H9 (cell line): ENCODE measurements around the gene SELL. TPM values are rescaled to one million over a fixed set of nuclear protein-coding genes. Genes with fewer than 3 reads are reported as not detected.

Experiments
- DNase-seq: peaks from one replicate; pipeline ENCODE4 v3.0.0-alpha.2; 2017
- H2AFZ ChIP-seq: one replicate; pipeline ENCODE4 v1.6.1; 2013; ENCODE audit warnings: mild to moderate bottlenecking, low read length, control low read depth, moderate library complexity
- H2AK5ac ChIP-seq: 2 replicates; pipeline ENCODE4 v1.6.1; 2013; ENCODE audit warnings: low read length, control low read depth, mixed read lengths; ENCODE audit not compliant: insufficient read length
- H2BK120ac ChIP-seq: one replicate; pipeline ENCODE4 v1.6.1; 2013; ENCODE audit warnings: low read depth, mild to moderate bottlenecking, low read length, control low read depth, inconsistent platforms; ENCODE audit not compliant: poor library complexity, severe bottlenecking
- H2BK12ac ChIP-seq: 2 replicates; pipeline ENCODE4 v1.6.1; 2013; ENCODE audit warnings: low read length, control low read depth, mixed read lengths, low read depth; ENCODE audit not compliant: insufficient read length
- H2BK15ac ChIP-seq: 2 replicates; pipeline ENCODE4 v1.6.1; 2013; ENCODE audit warnings: low read depth, low read length, control low read depth
- H2BK20ac ChIP-seq: one replicate; pipeline ENCODE4 v1.6.1; 2013; ENCODE audit warnings: low read depth, mild to moderate bottlenecking, low read length, control low read depth, inconsistent platforms; ENCODE audit not compliant: poor library complexity, severe bottlenecking
- H2BK5ac ChIP-seq: 2 replicates; pipeline ENCODE4 v1.6.1; 2013; ENCODE audit warnings: low read length, control low read depth, mixed read lengths; ENCODE audit not compliant: insufficient read length
- H3K14ac ChIP-seq: 2 replicates; pipeline ENCODE4 v1.6.1; 2013; ENCODE audit warnings: low read length, control low read depth; ENCODE audit not compliant: insufficient read depth
- H3K18ac ChIP-seq: 2 replicates; pipeline ENCODE4 v1.6.1; 2013; ENCODE audit warnings: low read depth, mild to moderate bottlenecking, mixed read lengths, low read length, control low read depth; ENCODE audit not compliant: insufficient read length
- H3K23ac ChIP-seq: 2 replicates; pipeline ENCODE4 v1.6.1; 2013; ENCODE audit warnings: low read length, control low read depth, mixed read lengths, low read depth; ENCODE audit not compliant: insufficient read length
- H3K23me2 ChIP-seq: 2 replicates; pipeline ENCODE4 v1.6.1; 2013; ENCODE audit warnings: low read depth, mild to moderate bottlenecking, mixed read lengths, low read length, control low read depth; ENCODE audit not compliant: insufficient read length, poor library complexity, severe bottlenecking
- H3K27ac ChIP-seq: 2 replicates; pipeline ENCODE4 v1.5.1; 2013; ENCODE audit warnings: low read length, control low read depth, mixed read lengths, low read depth; ENCODE audit not compliant: insufficient read length
- H3K27me3 ChIP-seq: 2 replicates; pipeline ENCODE4 v1.6.1; 2013; ENCODE audit warnings: low read length, control low read depth, inconsistent platforms; ENCODE audit not compliant: insufficient read depth
- H3K4ac ChIP-seq: 2 replicates; pipeline ENCODE4 v1.6.1; 2013; ENCODE audit warnings: low read depth, mild to moderate bottlenecking, control low read depth, inconsistent platforms, low read length, moderate library complexity
- H3K4me1 ChIP-seq: 2 replicates; pipeline ENCODE4 v1.6.1; 2013; ENCODE audit warnings: low read length, control low read depth, inconsistent platforms; ENCODE audit not compliant: insufficient read depth
- H3K4me2 ChIP-seq: 2 replicates; pipeline ENCODE4 v1.6.1; 2013; ENCODE audit warnings: low read length, control low read depth, mixed read lengths; ENCODE audit not compliant: insufficient read length, insufficient read depth
- H3K56ac ChIP-seq: 2 replicates; pipeline ENCODE4 v1.6.1; 2013; ENCODE audit warnings: low read depth, mild to moderate bottlenecking, mixed read lengths, low read length, control low read depth; ENCODE audit not compliant: insufficient read length
- H3K79me1 ChIP-seq: 2 replicates; pipeline ENCODE4 v1.6.1; 2013; ENCODE audit warnings: low read depth, mild to moderate bottlenecking, moderate library complexity, low read length, control low read depth, inconsistent platforms; ENCODE audit not compliant: insufficient read depth, poor library complexity, severe bottlenecking
- H3K79me2 ChIP-seq: 2 replicates; pipeline ENCODE4 v1.6.1; 2013; ENCODE audit warnings: low read length, control low read depth, inconsistent platforms; ENCODE audit not compliant: insufficient read depth
- H3K9ac ChIP-seq: 2 replicates; pipeline ENCODE4 v1.6.1; 2013; ENCODE audit warnings: low read length, control low read depth, mixed read lengths; ENCODE audit not compliant: insufficient read length; ENCODE audit errors: extremely low read depth
- H3K9me3 ChIP-seq: one replicate; pipeline ENCODE4 v1.6.1; 2013; ENCODE audit warnings: low read depth, low read length, inconsistent platforms; ENCODE audit not compliant: control insufficient read depth
- H3T11ph ChIP-seq: one replicate; pipeline ENCODE4 v1.6.1; 2013; ENCODE audit warnings: mild to moderate bottlenecking, low read length, control low read depth, inconsistent platforms
- H4K20me1 ChIP-seq: one replicate; pipeline ENCODE4 v1.6.1; 2013; ENCODE audit not compliant: control insufficient read depth, insufficient read length, insufficient read depth
- H4K5ac ChIP-seq: 2 replicates; pipeline ENCODE4 v1.6.1; 2013; ENCODE audit warnings: low read depth, mild to moderate bottlenecking, mixed read lengths, low read length, control low read depth; ENCODE audit not compliant: insufficient read length
- H4K8ac ChIP-seq: replicated peaks from 2 replicates; pipeline ENCODE4 v1.6.1; 2013; ENCODE audit warnings: low read length, control low read depth, mixed read lengths, low read depth; ENCODE audit not compliant: insufficient read length
- H4K91ac ChIP-seq: 2 replicates; pipeline ENCODE4 v1.6.1; 2013; ENCODE audit warnings: low read depth, mild to moderate bottlenecking, moderate library complexity, mixed read lengths, low read length, control low read depth; ENCODE audit not compliant: insufficient read length
- H3K27ac Mint-ChIP-seq, 3 experiments: 2 replicates in 2 of 3; 3 replicates in 1 of 3; pipeline ENCODE4 v1.8.0; 2020 to 2021; ENCODE audit warnings: mixed read lengths in 3 of 3, mild to moderate bottlenecking in 1 of 3, moderate library complexity in 1 of 3
- H3K27me3 Mint-ChIP-seq: 2 replicates; pipeline ENCODE4 v1.8.0; 2021; ENCODE audit warnings: low read depth, mild to moderate bottlenecking, moderate library complexity, mixed read lengths
- H3K36me3 Mint-ChIP-seq, 3 experiments: 2 replicates in 2 of 3; 3 replicates in 1 of 3; pipeline ENCODE4 v1.8.0; 2020 to 2021; ENCODE audit warnings: low read depth in 3 of 3, mixed read lengths in 3 of 3; ENCODE audit not compliant: insufficient read depth in 1 of 3
- H3K4me1 Mint-ChIP-seq, 2 experiments: 2 replicates each; pipeline ENCODE4 v1.8.0; 2020; ENCODE audit warnings: mixed read lengths in 2 of 2
- H3K4me3 Mint-ChIP-seq, 2 experiments: 2 replicates in 1 of 2; 3 replicates in 1 of 2; pipeline ENCODE4 v1.8.0; 2020 to 2021; ENCODE audit warnings: mild to moderate bottlenecking in 2 of 2, mixed read lengths in 2 of 2, moderate library complexity in 1 of 2
- H3K9me3 Mint-ChIP-seq, 2 experiments: 2 replicates in 1 of 2; 3 replicates in 1 of 2; pipeline ENCODE4 v1.8.0; 2020; ENCODE audit warnings: mild to moderate bottlenecking in 2 of 2, mixed read lengths in 2 of 2, moderate library complexity in 1 of 2
- WGBS: extraction: QIAGEN DNeasy Blood & Tissue Kit; methylation state at CpG from one replicate; pipeline ENCODE4 v1.1.7; 2013; ENCODE audit warnings: missing lambda C conversion rate, low lambda C conversion rate, mixed read lengths; ENCODE audit not compliant: insufficient read length; ENCODE audit errors: extremely low coverage; 5-methylcytosine and 5-hydroxymethylcytosine counted together
- total RNA-seq: library from RNA; stranded (reverse); gene quantifications from 2 replicates; pipeline ENCODE4 v1.2.1, GENCODE V29; 2021
- TF ChIP-seq, protein P1 (sequence below): fragments of 200-600 bp; sonication (generic); conservative IDR thresholded peaks from 3 replicates; pipeline ENCODE4 v1.8.0; 2021; ENCODE audit warnings: antibody characterized with exemption, mild to moderate bottlenecking

The SELL gene
- total RNA-seq, 1 experiment from 2014 or later, result not detected

DNA sequence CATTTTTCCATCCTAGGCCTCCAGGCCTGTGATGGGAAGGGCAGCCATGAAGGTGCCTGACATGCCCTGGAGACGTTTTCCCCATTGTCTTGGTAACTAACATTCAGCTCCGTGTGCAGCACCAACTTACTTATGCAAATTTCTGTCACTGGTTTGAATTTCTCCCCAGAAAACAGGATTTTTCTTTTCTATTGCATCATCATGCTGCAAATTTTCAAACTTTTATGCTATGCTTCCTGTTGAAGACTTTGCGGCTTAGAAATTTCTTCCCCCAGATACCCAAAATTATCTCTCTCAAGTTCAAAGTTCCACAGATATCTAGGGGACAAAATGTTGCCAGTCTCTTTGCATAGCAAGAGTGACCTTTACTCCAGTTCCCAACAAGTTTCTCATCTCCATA, 47.6 kb upstream of the SELL start:
- Mint-ChIP-seq H3K27me3 (0 out of 2 replicates have a peak, but pooled peaks cover 2% of the 10 kb centered on the region), H3K4me3 (no peak overlapping the region), H3K27ac (no peak overlapping the region), H3K4me1 (no peaks in the 10 kb centered on the region), H3K36me3 (peaks cover 0 to 6% (median 6%) of the 10 kb centered on the region in 3 experiments; a peak in 4 of 7 replicates), H3K9me3 (peaks cover 15 to 26% of the 10 kb centered on the region in 2 experiments)
- Histone ChIP-seq H3T11ph (no peak overlapping the region), H2BK12ac (no peak overlapping the region), H4K8ac (no peak overlapping the region), H3K4ac (no peak overlapping the region), H3K4me1 (no peaks in the 10 kb centered on the region), H3K23ac (no peak overlapping the region), H3K23me2 (no peaks in the 10 kb centered on the region), H2BK15ac (no peak overlapping the region), H3K79me1 (no peaks in the 10 kb centered on the region), H4K91ac (no peak overlapping the region), H2BK120ac (no peak overlapping the region), H3K9me3 (peaks cover 5% of the 10 kb centered on the region), H3K56ac (no peak overlapping the region), H3K27ac (no peak overlapping the region), H3K14ac (no peak overlapping the region), H3K9ac (no peak overlapping the region), H3K27me3 (no peaks in the 10 kb centered on the region), H2BK5ac (no peak overlapping the region), H3K18ac (no peak overlapping the region), H3K4me2 (no peak overlapping the region), H2AFZ (no peak overlapping the region), H3K79me2 (no peaks in the 10 kb centered on the region), H4K5ac (no peak overlapping the region), H2AK5ac (no peak overlapping the region), H4K20me1 (no peaks in the 10 kb centered on the region), H2BK20ac (no peak overlapping the region)
- WGBS, result no CpG with 5 or more reads among the region's 3 CpGs
- TF ChIP-seq, protein P1, sequence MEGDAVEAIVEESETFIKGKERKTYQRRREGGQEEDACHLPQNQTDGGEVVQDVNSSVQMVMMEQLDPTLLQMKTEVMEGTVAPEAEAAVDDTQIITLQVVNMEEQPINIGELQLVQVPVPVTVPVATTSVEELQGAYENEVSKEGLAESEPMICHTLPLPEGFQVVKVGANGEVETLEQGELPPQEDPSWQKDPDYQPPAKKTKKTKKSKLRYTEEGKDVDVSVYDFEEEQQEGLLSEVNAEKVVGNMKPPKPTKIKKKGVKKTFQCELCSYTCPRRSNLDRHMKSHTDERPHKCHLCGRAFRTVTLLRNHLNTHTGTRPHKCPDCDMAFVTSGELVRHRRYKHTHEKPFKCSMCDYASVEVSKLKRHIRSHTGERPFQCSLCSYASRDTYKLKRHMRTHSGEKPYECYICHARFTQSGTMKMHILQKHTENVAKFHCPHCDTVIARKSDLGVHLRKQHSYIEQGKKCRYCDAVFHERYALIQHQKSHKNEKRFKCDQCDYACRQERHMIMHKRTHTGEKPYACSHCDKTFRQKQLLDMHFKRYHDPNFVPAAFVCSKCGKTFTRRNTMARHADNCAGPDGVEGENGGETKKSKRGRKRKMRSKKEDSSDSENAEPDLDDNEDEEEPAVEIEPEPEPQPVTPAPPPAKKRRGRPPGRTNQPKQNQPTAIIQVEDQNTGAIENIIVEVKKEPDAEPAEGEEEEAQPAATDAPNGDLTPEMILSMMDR, result no peak
- DNase-seq, result no peak
